ENCODE measurements around the gene SLC24A4.
A peak's percentile ranks its signal among the peaks of the same experiment; 100 is the strongest.

Gene SLC24A4

DNA sequence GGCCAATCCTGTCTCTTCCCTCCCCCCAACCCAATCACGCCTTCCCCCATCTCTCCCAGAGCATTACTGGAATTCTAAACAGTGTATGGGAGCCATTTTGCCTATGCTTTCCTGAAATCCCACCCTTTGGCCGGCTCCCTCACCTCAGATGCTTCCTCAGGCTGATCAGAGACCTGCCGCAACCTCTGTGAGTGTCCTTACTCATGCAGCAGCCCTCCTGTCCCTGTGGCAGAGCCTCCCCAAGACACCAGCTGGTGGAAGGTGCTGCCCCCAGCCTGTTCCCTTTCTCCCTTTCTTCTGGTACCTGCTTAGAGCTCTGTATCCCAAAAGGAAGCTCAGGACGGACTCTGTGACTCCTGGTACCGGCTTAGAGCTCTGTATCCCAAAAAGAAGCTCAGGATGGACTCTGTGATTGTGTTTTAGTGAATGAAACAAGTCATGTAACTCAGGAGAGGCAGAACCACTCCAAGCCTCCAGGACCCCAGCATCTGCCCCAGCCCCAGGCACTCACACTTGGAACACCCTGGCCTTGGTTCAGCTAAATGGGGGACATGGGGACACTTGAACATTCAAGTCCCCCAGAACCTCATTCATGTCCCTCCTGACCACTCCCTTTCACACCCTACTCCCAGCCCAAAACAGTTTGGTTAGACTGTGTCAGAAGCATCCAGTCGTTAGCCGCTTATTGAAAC lies 161.3 kb downstream of the SLC24A4 start:
- DNase-seq (ENCODE audit: low read depth in 1 of 2, low spot score in 1 of 2) = no peak
- TF ChIP-seq, protein P1, sequence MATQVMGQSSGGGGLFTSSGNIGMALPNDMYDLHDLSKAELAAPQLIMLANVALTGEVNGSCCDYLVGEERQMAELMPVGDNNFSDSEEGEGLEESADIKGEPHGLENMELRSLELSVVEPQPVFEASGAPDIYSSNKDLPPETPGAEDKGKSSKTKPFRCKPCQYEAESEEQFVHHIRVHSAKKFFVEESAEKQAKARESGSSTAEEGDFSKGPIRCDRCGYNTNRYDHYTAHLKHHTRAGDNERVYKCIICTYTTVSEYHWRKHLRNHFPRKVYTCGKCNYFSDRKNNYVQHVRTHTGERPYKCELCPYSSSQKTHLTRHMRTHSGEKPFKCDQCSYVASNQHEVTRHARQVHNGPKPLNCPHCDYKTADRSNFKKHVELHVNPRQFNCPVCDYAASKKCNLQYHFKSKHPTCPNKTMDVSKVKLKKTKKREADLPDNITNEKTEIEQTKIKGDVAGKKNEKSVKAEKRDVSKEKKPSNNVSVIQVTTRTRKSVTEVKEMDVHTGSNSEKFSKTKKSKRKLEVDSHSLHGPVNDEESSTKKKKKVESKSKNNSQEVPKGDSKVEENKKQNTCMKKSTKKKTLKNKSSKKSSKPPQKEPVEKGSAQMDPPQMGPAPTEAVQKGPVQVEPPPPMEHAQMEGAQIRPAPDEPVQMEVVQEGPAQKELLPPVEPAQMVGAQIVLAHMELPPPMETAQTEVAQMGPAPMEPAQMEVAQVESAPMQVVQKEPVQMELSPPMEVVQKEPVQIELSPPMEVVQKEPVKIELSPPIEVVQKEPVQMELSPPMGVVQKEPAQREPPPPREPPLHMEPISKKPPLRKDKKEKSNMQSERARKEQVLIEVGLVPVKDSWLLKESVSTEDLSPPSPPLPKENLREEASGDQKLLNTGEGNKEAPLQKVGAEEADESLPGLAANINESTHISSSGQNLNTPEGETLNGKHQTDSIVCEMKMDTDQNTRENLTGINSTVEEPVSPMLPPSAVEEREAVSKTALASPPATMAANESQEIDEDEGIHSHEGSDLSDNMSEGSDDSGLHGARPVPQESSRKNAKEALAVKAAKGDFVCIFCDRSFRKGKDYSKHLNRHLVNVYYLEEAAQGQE (IDR thresholded peaks at IDR 0.05; ENCODE audit: insufficient replicate concordance, low read depth) = no peak
- TF ChIP-seq, protein P2, sequence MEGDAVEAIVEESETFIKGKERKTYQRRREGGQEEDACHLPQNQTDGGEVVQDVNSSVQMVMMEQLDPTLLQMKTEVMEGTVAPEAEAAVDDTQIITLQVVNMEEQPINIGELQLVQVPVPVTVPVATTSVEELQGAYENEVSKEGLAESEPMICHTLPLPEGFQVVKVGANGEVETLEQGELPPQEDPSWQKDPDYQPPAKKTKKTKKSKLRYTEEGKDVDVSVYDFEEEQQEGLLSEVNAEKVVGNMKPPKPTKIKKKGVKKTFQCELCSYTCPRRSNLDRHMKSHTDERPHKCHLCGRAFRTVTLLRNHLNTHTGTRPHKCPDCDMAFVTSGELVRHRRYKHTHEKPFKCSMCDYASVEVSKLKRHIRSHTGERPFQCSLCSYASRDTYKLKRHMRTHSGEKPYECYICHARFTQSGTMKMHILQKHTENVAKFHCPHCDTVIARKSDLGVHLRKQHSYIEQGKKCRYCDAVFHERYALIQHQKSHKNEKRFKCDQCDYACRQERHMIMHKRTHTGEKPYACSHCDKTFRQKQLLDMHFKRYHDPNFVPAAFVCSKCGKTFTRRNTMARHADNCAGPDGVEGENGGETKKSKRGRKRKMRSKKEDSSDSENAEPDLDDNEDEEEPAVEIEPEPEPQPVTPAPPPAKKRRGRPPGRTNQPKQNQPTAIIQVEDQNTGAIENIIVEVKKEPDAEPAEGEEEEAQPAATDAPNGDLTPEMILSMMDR (IDR thresholded peaks at IDR 0.05; ENCODE audit: insufficient read depth, low read length) = no peak
- TF ChIP-seq GABPA (IDR thresholded peaks at IDR 0.05; ENCODE audit: low read depth) (no peak), POLR2AphosphoS5 (IDR thresholded peaks at IDR 0.05; ENCODE audit: low read depth) (no peak), SPI1 (IDR thresholded peaks at IDR 0.05; ENCODE audit: borderline replicate concordance, low read depth) (no peak)
- no peaks in the 10 kb centered on the region for H3K27me3 ChIP-seq (ENCODE audit: insufficient read depth, poor library complexity, severe bottlenecking)
- H3K27ac ChIP-seq (replicated peaks) = no peak overlapping the region
- no peak overlapping the region for H3K4me3 ChIP-seq (replicated peaks; ENCODE audit: insufficient read depth, low read length)

- TF ChIP-seq SPI1 (IDR thresholded peaks at IDR 0.05; ENCODE audit: borderline replicate concordance, low read depth) (no peak), GABPA (IDR thresholded peaks at IDR 0.05; ENCODE audit: low read depth) (no peak)
- TF ChIP-seq, protein P1 (IDR thresholded peaks at IDR 0.05; ENCODE audit: insufficient replicate concordance, low read depth) = no peak
- TF ChIP-seq, protein P2 (IDR thresholded peaks at IDR 0.05; ENCODE audit: insufficient read depth, low read length) = no peak
- Histone ChIP-seq H3K27ac (replicated peaks) (no peak overlapping the region), H3K4me3 (replicated peaks; ENCODE audit: insufficient read depth, low read length) (no peak overlapping the region), H3K27me3 (ENCODE audit: insufficient read depth, poor library complexity, severe bottlenecking) (no peaks in the 10 kb centered on the region)
- DNase-seq (ENCODE audit: low read depth in 1 of 2, low spot score in 1 of 2) = no peak
Observed at GRCh38 chr14:92486881-92487280, 163.9 kb downstream of the SLC24A4 start.

- peak; percentile 51 to 57 for DNase-seq (ENCODE audit: low read depth in 1 of 2, low spot score in 1 of 2)
- Histone ChIP-seq H3K27ac (replicated peaks) (no peak overlapping the region; the same call in 1 of the 2 replicates), H3K27me3 (ENCODE audit: insufficient read depth, poor library complexity, severe bottlenecking) (no peaks in the 10 kb centered on the region), H3K4me3 (replicated peaks; ENCODE audit: insufficient read depth, low read length) (no peak overlapping the region)
- TF ChIP-seq, protein P2 (IDR thresholded peaks at IDR 0.05; ENCODE audit: insufficient read depth, low read length) = no peak
- peak; percentile 18; the same call in 1 of the 2 replicates for TF ChIP-seq SPI1 (IDR thresholded peaks at IDR 0.05; ENCODE audit: borderline replicate concordance, low read depth)
- TF ChIP-seq GABPA (IDR thresholded peaks at IDR 0.05; ENCODE audit: low read depth) = no peak
- TF ChIP-seq, protein P1 (IDR thresholded peaks at IDR 0.05; ENCODE audit: insufficient replicate concordance, low read depth) = no peak
- TF ChIP-seq POLR2AphosphoS5 (IDR thresholded peaks at IDR 0.05; ENCODE audit: low read depth) = no peak
Observed at GRCh38 chr14:92487513-92488133, 164.7 kb downstream of the SLC24A4 start.
